ENCODE results near the gene HID1. TPM values are rescaled to one million over a fixed set of nuclear protein-coding genes. Genes with fewer than 3 reads are reported as not detected.
A peak's percentile ranks its signal among the peaks of the same experiment; 100 is the strongest.

Gene HID1
- total and polyA plus RNA-seq, 9 of the 15 experiments (the other 6 are each of a cell fraction or from before 2014, with no cell fraction given) = 0.14 to 2.1 (median 0.54) TPM; not detected in 2

GRCh38 chr17:75012346-75013091, 40.0 kb upstream of the HID1 start, which contains the start of gene MRPL58 (continued):
- no peak for TF ChIP-seq CUX1 (CRISPR knock-in tag; IDR thresholded peaks at IDR 0.05)
- TF ChIP-seq ZNF133 (CRISPR knock-in tag; IDR thresholded peaks at IDR 0.05) = no peak
- no peak for TF ChIP-seq ZNF253 (CRISPR knock-in tag; conservative IDR thresholded peaks at IDR 0.05)
- no peak; the same call in 1 of the 2 replicates for TF ChIP-seq ZNF311 (CRISPR knock-in tag; IDR thresholded peaks at IDR 0.05)
- TF ChIP-seq ZNF518B (CRISPR knock-in tag; IDR thresholded peaks at IDR 0.05) = no peak
- no peak for TF ChIP-seq ZSCAN32 (CRISPR knock-in tag; IDR thresholded peaks at IDR 0.05)
- TF ChIP-seq, protein P1, sequence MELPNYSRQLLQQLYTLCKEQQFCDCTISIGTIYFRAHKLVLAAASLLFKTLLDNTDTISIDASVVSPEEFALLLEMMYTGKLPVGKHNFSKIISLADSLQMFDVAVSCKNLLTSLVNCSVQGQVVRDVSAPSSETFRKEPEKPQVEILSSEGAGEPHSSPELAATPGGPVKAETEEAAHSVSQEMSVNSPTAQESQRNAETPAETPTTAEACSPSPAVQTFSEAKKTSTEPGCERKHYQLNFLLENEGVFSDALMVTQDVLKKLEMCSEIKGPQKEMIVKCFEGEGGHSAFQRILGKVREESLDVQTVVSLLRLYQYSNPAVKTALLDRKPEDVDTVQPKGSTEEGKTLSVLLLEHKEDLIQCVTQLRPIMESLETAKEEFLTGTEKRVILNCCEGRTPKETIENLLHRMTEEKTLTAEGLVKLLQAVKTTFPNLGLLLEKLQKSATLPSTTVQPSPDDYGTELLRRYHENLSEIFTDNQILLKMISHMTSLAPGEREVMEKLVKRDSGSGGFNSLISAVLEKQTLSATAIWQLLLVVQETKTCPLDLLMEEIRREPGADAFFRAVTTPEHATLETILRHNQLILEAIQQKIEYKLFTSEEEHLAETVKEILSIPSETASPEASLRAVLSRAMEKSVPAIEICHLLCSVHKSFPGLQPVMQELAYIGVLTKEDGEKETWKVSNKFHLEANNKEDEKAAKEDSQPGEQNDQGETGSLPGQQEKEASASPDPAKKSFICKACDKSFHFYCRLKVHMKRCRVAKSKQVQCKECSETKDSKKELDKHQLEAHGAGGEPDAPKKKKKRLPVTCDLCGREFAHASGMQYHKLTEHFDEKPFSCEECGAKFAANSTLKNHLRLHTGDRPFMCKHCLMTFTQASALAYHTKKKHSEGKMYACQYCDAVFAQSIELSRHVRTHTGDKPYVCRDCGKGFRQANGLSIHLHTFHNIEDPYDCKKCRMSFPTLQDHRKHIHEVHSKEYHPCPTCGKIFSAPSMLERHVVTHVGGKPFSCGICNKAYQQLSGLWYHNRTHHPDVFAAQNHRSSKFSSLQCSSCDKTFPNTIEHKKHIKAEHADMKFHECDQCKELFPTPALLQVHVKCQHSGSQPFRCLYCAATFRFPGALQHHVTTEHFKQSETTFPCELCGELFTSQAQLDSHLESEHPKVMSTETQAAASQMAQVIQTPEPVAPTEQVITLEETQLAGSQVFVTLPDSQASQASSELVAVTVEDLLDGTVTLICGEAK (IDR thresholded peaks at IDR 0.05) = peak; percentile 97
- TF ChIP-seq, protein P1 (CRISPR knock-in tag; IDR thresholded peaks at IDR 0.05) = no peak
- TF ChIP-seq FOXJ2 (tag; IDR thresholded peaks at IDR 0.05) = no peak
